Testis (tissue), 2 donors: Measurements from ENCODE around the gene PRR16.

Source experiments
- POLR2A ChIP-seq: fragments of 450-650 bp; IDR thresholded peaks from one replicate; pipeline ENCODE4 v1.6.1; 2017; ENCODE audit warnings: antibody characterized with exemption, mild to moderate bottlenecking, moderate library complexity
- TF ChIP-seq, protein P1 (sequence below), 3 experiments: fragments of 450-650 bp in 2 of 3; fragments of 200-600 bp in 1 of 3; sonication (generic) in 1 of 3; IDR thresholded peaks; one replicate each; pipeline ENCODE4 v1.5.1; 2016 to 2019; ENCODE audit warnings: antibody characterized with exemption in 3 of 3, mild to moderate bottlenecking in 2 of 3, moderate library complexity in 1 of 3

GRCh38 chr5:120527251-120527650 is 63.2 kb downstream of the PRR16 start:
- no peak for TF ChIP-seq POLR2A
- TF ChIP-seq, protein P1, sequence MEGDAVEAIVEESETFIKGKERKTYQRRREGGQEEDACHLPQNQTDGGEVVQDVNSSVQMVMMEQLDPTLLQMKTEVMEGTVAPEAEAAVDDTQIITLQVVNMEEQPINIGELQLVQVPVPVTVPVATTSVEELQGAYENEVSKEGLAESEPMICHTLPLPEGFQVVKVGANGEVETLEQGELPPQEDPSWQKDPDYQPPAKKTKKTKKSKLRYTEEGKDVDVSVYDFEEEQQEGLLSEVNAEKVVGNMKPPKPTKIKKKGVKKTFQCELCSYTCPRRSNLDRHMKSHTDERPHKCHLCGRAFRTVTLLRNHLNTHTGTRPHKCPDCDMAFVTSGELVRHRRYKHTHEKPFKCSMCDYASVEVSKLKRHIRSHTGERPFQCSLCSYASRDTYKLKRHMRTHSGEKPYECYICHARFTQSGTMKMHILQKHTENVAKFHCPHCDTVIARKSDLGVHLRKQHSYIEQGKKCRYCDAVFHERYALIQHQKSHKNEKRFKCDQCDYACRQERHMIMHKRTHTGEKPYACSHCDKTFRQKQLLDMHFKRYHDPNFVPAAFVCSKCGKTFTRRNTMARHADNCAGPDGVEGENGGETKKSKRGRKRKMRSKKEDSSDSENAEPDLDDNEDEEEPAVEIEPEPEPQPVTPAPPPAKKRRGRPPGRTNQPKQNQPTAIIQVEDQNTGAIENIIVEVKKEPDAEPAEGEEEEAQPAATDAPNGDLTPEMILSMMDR (IDR thresholded peaks at IDR 0.05), result no peak
